PC-9 (cell line): ENCODE data around the gene ACBD6. TPM values are rescaled to one million over a fixed set of nuclear protein-coding genes. Genes with fewer than 3 reads are reported as not detected.

Source experiments
- BruUV-seq: library from RNA; stranded (reverse); fragments of 400-500 nt; replicated peaks from 2 replicates; lab custom pipeline; 2021; lab: Mats Ljungman, UMichigan
- CTCF ChIA-PET: fragments of 300-600 bp; sonication (Branson Sonifier 250); formaldehyde crosslinking; loops from one replicate; lab custom pipeline; 2022; ENCODE audit warnings: antibody characterized with exemption; lab: Charles Lee
- POLR2A ChIA-PET: fragments of 300-600 bp; sonication (Branson Sonifier 250); formaldehyde crosslinking; loops from one replicate; lab custom pipeline; 2022; ENCODE audit warnings: antibody characterized with exemption; ENCODE audit not compliant: unreplicated experiment; lab: Charles Lee
- DNase-seq, 2 experiments: peaks; one replicate each; pipeline versions ENCODE4 v3.0.0 to v3.0.0-alpha.2; 2015 to 2022; ENCODE audit warnings: mixed read lengths in 1 of 2
- H2AFZ ChIP-seq: fragments of 200-600 bp; sonication (generic); 2 replicates; pipeline ENCODE4 v1.8.1; 2017; ENCODE audit warnings: antibody characterized with exemption
- H3F3A ChIP-seq: fragments of 200-600 bp; sonication (generic); 2 replicates; pipeline ENCODE4 v1.8.1; 2017; ENCODE audit warnings: antibody characterized with exemption, mild to moderate bottlenecking, low read depth; ENCODE audit not compliant: insufficient read depth
- H3K27ac ChIP-seq: fragments of 200-600 bp; sonication (generic); 2 replicates; pipeline ENCODE4 v1.6.1; 2016; ENCODE audit warnings: mixed run types
- H3K27me3 ChIP-seq: fragments of 200-600 bp; sonication (generic); 2 replicates; pipeline ENCODE4 v1.6.1; 2016; ENCODE audit warnings: low read depth, mixed run types; ENCODE audit not compliant: insufficient read depth
- H3K36me3 ChIP-seq: fragments of 200-600 bp; sonication (generic); 2 replicates; pipeline ENCODE4 v1.6.1; 2016; ENCODE audit warnings: low read depth, mixed run types
- H3K4me1 ChIP-seq: fragments of 200-600 bp; sonication (generic); replicated peaks from 2 replicates; pipeline ENCODE4 v1.6.1; 2016; ENCODE audit warnings: mixed run types; ENCODE audit not compliant: insufficient read depth
- H3K4me2 ChIP-seq: fragments of 200-600 bp; sonication (generic); 2 replicates; pipeline ENCODE4 v1.6.1; 2017; ENCODE audit warnings: mixed run types
- H3K4me3 ChIP-seq: fragments of 200-600 bp; sonication (generic); 2 replicates; pipeline ENCODE4 v1.6.1; 2016; ENCODE audit warnings: mixed run types
- H3K79me2 ChIP-seq: fragments of 200-600 bp; sonication (generic); 2 replicates; pipeline ENCODE4 v1.6.1; 2017; ENCODE audit warnings: low read depth, mixed run types
- H3K9me2 ChIP-seq: fragments of 200-600 bp; sonication (generic); 2 replicates; pipeline ENCODE4 v1.8.1; 2017; ENCODE audit warnings: mild to moderate bottlenecking; ENCODE audit not compliant: insufficient read depth
- H3K9me3 ChIP-seq: fragments of 200-600 bp; sonication (generic); 2 replicates; pipeline ENCODE4 v1.8.1; 2016; ENCODE audit warnings: low read depth; ENCODE audit not compliant: insufficient read depth
- H4K20me1 ChIP-seq: fragments of 200-600 bp; sonication (generic); 2 replicates; pipeline ENCODE4 v1.8.1; 2017; ENCODE audit not compliant: insufficient read depth
- EZH2 ChIP-seq: fragments of 200-600 bp; sonication (generic); IDR thresholded peaks from 2 replicates; pipeline ENCODE4 v1.8.0; 2017; ENCODE audit warnings: antibody characterized with exemption, low read depth
- intact Hi-C: fragments of 100-400 bp; cut with micrococcal nuclease; formaldehyde crosslinking; loops from one replicate; pipeline ENCODE4 v1.10.0; 2022; ENCODE audit not compliant: unreplicated experiment
- total RNA-seq: library from RNA; stranded (reverse); gene quantifications from 2 replicates; pipeline ENCODE4 v1.2.3, GENCODE V29; 2021
- TF ChIP-seq, protein P1 (sequence below): fragments of 200-600 bp; sonication (generic); conservative IDR thresholded peaks from 2 replicates; pipeline ENCODE4 v1.6.1; 2017; ENCODE audit warnings: mixed run types, antibody characterized with exemption, mild to moderate bottlenecking, moderate library complexity

The ACBD6 gene
- total RNA-seq, 1 experiment from 2014 or later: 61.0 TPM

DNA sequence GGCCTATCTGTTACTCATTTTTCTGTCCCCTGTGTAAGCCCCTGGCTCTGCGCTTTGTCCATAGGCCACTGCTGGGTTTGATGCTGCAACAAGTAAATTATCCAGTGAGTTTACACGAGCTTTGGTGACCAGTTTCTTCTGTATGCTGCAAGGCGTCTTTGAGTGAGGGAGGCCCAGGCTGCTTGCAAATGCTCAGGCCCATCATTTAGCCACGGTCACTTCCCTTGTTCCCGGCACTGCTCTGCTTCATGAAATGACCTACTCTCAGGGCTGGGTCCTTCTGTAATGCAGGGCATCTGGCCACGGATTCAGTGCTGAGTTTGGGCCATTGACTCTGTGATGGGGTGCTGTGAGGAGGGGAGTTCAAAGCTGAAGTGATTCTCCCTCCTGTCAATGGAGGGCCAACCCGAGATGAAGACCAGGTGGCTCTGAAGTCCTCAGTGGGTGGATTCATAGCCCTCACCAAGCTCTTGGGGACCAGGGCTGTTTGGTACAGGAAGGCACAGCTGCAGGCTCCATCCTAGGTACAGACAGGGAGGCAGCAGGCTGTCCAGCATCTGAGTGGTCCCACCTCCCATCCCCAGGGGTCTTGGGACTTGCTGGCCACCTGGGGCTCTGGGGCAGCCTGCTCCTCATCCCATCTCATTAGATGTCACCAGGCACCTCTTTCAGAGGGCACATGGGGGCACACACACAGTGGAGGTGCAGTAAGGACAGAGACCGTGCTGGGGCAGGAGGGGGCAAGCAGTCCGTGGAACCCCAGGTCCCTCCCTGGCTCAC, 250.7 kb downstream of the ACBD6 start:
- Histone ChIP-seq H2AFZ (no peak overlapping the region), H3K27me3 (no peaks in the 10 kb centered on the region), H3K9me2 (no peaks in the 10 kb centered on the region), H3K4me3 (no peak overlapping the region), H4K20me1 (no peaks in the 10 kb centered on the region; the same call in 1 of the 2 replicates), H3K27ac (no peak overlapping the region), H3K4me2 (no peak overlapping the region), H3K36me3 (no peaks in the 10 kb centered on the region), H3K9me3 (no peaks in the 10 kb centered on the region), H3F3A (peaks cover 11% of the 10 kb centered on the region), H3K79me2 (no peaks in the 10 kb centered on the region), H3K4me1 (peaks cover 12% of the 10 kb centered on the region)
- TF ChIP-seq EZH2: no peak
- TF ChIP-seq, protein P1, sequence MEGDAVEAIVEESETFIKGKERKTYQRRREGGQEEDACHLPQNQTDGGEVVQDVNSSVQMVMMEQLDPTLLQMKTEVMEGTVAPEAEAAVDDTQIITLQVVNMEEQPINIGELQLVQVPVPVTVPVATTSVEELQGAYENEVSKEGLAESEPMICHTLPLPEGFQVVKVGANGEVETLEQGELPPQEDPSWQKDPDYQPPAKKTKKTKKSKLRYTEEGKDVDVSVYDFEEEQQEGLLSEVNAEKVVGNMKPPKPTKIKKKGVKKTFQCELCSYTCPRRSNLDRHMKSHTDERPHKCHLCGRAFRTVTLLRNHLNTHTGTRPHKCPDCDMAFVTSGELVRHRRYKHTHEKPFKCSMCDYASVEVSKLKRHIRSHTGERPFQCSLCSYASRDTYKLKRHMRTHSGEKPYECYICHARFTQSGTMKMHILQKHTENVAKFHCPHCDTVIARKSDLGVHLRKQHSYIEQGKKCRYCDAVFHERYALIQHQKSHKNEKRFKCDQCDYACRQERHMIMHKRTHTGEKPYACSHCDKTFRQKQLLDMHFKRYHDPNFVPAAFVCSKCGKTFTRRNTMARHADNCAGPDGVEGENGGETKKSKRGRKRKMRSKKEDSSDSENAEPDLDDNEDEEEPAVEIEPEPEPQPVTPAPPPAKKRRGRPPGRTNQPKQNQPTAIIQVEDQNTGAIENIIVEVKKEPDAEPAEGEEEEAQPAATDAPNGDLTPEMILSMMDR: no peak
- ChIA-PET CTCF (no interaction called here), POLR2A (interaction anchor here (0.7 kb wide), 1 partner anchor 34 kb away, joined by 5 read pairs; no protein-coding TSS in a partner anchor)
- DNase-seq: no peak
- BruUV-seq: no TSS peak
- intact Hi-C loops: loop anchor here (1.0 to 5.0 kb wide), 2 partner anchors 165 to 231 kb away; no protein-coding TSS in a partner anchor

DNA sequence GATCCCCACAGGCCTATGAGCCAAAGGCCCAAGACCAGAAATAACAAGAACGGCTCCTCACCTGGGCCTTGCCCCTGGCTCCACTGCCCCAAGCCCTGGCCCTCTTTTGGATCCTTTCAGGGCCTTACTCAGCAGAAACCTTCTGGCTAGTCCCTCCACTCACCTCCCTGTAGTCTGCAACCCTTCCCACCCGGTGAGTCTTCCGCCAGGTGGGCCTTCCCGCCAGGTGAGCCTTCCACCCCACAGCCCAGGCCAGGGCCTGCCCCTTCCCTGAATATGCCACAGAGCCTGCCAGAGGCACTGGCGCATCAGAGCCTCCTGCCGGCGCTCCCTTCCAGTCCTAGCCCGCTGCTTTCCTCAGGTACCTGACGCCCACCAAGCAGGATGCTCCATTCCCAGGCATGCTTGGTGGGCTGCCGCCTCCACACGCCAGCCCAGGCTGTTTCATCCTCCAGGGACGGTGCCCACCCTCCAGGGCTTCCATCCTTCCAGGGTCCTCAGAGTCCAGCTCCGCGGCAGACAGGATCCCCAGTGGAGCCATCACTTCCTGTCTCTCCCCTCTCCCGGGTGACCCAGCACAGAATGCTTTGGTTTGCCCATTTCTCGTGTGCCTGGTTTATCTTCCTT, 251.4 kb downstream of the ACBD6 start:
- no peaks in the 10 kb centered on the region for H3K9me2 ChIP-seq
- H3K4me1 ChIP-seq: peaks cover 17% of the 10 kb centered on the region
- H2AFZ ChIP-seq: no peak overlapping the region
- H3F3A ChIP-seq: peaks cover 16% of the 10 kb centered on the region
- no peak for DNase-seq
- H3K36me3 ChIP-seq: no peaks in the 10 kb centered on the region
- no TSS peak for BruUV-seq
- no peak overlapping the region for H3K27ac ChIP-seq
- H4K20me1 ChIP-seq: no peaks in the 10 kb centered on the region; the same call in 1 of the 2 replicates
- H3K27me3 ChIP-seq: no peaks in the 10 kb centered on the region
- no peak overlapping the region for H3K4me3 ChIP-seq
- intact Hi-C loops: loop anchor here (5.0 kb wide), 1 partner anchor 231 kb away; no protein-coding TSS in a partner anchor
- H3K4me2 ChIP-seq: no peak overlapping the region
- no peaks in the 10 kb centered on the region for H3K9me3 ChIP-seq
- ChIA-PET POLR2A (no interaction called here), CTCF (no interaction called here)
- H3K79me2 ChIP-seq: no peaks in the 10 kb centered on the region
- TF ChIP-seq, protein P1: no peak
- no peak for TF ChIP-seq EZH2

DNA sequence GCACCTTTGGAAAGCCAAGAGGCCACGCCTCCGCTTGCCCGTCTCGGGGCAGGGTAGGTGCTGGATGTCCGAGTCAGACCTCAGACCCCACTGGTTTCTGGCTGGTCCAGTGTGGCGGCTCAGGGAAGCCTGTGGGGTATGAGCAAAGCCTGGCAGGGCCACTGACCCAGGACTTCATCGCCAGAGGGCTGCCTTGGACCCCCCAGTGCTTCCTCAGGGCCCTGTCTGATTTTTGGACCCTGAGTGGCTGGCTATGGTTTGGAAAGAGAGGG, 251.9 kb downstream of the ACBD6 start:
- Histone ChIP-seq H3K79me2 (no peaks in the 10 kb centered on the region), H3K4me3 (no peak overlapping the region), H3K27ac (no peak overlapping the region), H4K20me1 (no peaks in the 10 kb centered on the region; the same call in 1 of the 2 replicates), H3K36me3 (no peaks in the 10 kb centered on the region), H3K4me2 (no peak overlapping the region), H2AFZ (no peak overlapping the region), H3K9me2 (no peaks in the 10 kb centered on the region), H3K9me3 (no peaks in the 10 kb centered on the region), H3F3A (peaks cover 16% of the 10 kb centered on the region), H3K27me3 (no peaks in the 10 kb centered on the region), H3K4me1 (peaks cover 17% of the 10 kb centered on the region)
- POLR2A ChIA-PET: no interaction called here
- no TSS peak for BruUV-seq
- CTCF ChIA-PET: no interaction called here
- no peak for DNase-seq
- intact Hi-C loops: loop anchor here (5.0 kb wide), 1 partner anchor 232 kb away; no protein-coding TSS in a partner anchor
- no peak for TF ChIP-seq EZH2
- TF ChIP-seq, protein P1: no peak
